ENCODE results near the gene SRSF2.
"Not testable (repeated sequence)": the region's sequence is repeated elsewhere in the genome, so short reads cannot be mapped to it uniquely, and the experiment has no call there.

Gene SRSF2

DNA sequence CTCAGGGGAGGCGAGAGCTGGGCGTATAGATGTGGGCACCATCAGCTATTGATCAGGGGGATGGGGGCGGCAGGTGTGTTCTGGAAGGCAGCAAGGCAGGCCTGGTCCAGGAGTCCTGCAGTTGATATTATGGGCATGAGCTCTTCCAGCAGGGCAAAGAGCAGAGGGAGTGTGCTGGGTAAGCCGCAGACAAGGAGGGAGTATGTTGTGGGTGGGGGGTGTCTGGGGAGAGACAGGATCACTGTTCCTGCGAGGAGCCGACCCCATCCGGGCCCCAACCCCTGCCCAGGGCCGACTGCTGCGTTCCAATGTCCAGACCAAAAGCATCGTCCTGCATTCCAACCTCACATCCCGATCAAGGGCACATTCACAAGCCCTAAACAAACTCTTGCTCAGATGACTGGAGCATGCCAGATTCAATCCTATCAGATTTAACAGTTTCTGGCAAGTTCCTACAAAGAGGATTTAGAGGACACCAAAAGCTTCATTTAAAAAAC, 35.6 kb downstream of the SRSF2 start:
- no peak for DNase-seq (ENCODE audit: low read depth in 2 of 2)

DNA sequence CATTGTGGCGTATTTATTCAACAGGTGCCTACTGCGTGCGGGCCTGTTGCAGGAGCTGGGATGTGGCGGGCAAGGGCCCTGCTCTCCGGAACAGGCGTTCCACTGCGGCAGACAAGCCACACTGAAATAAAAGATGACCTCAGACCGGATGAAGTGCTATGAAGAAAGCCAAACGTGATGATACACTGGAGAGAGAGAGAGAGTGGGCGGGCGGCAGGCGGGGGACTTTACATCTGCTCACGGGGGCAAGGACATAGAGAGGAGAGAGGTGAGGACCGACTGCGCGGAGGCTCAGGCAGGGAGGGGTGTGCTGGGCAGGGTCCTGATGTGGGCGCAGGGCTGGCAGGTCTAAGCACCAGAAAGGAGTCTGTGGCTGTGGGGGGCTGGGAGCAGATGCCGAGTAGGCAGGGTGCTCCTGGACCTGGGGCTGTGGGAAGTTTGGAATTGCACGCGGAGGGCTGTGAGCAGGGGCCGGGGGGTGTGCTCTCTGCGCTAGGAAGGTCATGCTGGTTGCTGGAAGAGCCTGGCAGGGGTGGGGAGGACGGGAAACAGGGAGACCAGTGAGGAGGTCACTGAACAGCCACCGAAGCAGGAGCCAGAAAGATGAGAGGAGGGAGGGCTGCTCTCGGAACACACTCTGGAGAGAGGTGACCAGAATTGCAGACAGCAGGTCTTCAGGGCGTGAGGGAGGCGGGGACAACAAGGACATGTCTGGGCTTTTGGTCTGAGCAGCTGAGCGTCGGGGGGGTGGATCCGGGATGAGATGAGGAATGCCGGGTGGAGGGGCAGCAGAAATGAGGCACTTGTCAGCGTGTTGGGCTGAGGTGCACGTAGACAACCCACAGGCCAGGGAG, 36.3 kb downstream of the SRSF2 start:
- no peak for DNase-seq (ENCODE audit: low read depth in 2 of 2)

DNA sequence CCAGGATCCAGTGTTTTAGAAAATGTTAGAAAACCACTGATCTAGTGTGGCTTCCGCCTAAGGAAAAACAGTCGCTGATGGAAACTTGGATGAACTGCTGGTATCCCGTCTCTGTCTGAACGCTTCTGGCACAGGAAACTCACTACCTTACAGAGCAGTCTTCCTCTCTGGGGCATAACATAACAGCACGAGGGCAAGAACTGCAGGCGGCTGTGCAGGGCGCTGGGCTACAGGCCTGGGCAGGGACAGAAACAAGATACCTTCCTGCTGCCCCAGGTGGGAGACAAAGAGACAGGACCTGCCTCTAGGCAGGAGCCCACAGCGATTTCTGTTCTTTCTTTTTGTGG, 36.9 kb downstream of the SRSF2 start:
- no peak for DNase-seq (ENCODE audit: low read depth in 2 of 2)

DNA sequence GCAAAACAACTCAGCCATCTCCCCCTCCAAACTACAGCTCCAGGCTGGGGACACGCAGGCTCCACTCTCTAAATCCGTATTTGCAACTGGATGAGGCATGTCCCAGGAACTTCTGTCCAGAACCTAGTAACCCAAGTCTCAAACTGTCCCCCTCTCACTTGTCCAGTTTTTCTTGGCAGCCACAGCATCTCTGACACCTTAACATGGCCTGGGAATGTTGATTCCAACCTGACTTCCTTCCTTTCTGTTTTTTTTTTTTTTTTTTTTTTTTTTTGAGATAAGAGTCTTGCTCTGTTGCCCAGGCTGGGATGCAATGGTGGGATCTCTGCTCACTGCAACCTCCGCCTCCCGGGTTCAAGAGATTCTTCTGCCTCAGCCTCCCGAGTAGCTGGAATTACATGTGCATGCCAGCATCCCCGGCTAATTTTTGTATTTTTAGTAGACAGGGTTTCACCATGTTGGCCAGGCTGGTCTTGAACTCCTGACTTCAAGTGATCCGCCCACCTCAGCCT, 38.6 kb downstream of the SRSF2 start:
- DNase-seq (ENCODE audit: low read depth in 2 of 2) = not testable (repeated sequence)

DNA sequence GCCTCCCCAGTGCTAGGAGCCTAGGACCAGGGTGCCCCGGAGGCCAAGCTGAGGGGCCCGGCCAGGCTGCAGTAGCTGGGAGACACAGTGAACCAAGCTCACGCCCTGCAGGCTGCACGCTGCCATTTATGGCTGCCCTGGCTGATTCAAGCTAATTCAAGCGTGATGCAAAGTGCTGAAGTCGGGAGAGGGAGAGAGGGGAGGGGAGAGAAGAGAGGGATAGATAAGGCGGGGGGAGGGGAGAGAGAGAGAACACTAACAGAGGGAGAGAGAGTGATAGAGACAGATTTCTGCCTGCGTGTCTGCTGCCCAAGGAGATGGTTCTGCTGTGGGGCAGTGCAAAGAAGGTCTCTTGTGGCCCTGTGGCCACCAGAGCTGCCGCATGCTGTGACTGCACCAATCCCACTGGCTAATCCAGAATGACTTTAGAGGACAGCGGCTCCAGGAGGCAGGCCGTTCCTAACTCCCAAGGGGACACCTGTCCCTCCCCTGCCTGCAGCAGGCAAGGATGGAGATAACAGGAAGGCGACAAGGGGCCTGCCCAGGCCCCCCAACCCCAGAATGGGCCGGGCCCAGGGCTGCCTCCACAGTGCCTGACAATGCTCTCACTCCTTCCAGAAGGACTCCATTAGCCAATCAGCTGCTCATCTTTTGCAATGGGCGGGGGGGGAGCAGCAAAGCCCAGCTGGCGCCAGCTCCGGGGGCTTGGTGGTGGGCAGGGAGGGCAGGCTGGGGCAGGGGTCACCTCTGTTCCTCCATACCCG, 39.2 kb downstream of the SRSF2 start:
- DNase-seq (ENCODE audit: low read depth in 2 of 2) = no peak

DNA sequence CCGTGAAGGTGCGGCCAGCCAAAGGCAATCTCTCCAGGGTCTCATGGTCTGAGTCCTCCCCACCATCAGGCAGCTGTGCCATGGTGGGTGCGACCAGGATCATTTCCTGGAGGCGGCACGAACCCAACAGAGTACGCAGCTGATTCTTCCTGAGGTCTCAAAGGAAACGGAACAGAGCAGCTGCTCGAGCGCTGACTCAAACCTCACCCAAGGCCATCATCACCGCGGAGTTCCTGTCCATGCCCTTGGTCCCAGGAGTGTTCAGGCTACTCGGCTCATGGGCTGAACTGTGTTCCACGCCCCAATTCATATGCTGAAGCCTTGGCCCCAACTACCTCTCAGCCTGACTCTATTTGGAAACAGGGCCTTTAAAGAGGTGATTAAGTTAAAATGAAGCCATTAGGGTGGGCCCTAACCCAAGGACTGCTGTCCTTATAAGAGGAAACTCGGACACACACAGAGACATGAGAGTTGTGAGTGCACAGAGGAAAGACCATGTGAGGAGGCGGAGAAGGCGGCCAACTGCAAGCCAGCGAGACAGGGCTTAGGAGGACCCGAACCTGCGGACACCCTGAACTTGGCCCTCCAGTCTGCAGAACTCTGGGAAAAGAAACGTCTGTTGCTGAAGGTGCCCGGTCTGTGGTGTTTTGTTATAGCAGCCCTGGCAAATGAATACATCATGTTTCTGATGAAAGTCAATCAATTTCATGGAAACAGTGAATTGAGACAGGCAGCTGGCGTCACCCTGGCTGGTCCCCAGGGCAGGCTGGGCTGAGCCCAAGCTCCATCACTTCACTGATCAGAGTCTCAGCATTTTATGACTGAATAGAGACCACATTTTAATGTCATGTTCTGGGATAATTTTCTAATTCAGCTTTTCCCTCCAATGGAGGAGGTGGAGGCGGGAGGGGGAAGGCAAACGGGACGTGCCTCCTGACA, 40.1 kb downstream of the SRSF2 start:
- no peak for DNase-seq (ENCODE audit: low read depth in 2 of 2)

DNA sequence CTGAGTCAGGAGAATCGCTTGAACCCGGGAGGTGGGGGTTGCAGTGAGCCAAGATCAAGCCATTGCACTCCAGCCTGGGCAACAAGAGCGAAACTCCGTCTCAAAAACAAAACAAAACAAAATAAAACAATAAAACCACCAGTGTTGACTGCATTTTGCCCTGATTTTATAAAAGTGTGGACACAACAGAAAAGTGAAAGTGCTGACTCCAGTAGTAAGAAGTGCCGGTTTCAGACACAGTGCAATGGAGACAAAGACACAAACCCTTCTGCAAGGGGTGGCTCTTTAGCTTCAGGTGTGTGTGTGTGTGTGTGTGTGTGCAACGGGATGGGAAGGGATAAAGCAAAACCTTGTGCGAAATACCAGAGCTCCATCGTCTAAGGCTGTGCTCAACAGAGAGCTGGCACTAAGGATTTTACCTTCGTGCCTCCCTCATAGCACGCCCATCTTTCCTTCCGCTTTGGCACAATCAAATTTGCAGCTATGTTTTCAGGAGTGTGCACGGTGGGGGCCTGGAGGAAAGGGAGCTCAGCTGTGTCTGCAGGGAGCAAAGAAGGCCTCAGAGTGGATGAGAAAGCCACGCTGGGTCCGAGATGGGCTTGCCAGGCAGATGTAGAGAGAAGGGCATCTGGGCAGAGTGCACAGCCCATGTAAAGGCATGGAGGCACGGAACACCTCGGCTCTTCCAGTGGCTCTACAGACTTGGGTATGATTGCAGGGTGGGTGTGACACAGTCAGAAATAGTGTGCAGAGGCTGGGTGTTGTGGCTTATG, 41.9 kb downstream of the SRSF2 start:
- no peak for DNase-seq (ENCODE audit: low read depth in 2 of 2)

DNA sequence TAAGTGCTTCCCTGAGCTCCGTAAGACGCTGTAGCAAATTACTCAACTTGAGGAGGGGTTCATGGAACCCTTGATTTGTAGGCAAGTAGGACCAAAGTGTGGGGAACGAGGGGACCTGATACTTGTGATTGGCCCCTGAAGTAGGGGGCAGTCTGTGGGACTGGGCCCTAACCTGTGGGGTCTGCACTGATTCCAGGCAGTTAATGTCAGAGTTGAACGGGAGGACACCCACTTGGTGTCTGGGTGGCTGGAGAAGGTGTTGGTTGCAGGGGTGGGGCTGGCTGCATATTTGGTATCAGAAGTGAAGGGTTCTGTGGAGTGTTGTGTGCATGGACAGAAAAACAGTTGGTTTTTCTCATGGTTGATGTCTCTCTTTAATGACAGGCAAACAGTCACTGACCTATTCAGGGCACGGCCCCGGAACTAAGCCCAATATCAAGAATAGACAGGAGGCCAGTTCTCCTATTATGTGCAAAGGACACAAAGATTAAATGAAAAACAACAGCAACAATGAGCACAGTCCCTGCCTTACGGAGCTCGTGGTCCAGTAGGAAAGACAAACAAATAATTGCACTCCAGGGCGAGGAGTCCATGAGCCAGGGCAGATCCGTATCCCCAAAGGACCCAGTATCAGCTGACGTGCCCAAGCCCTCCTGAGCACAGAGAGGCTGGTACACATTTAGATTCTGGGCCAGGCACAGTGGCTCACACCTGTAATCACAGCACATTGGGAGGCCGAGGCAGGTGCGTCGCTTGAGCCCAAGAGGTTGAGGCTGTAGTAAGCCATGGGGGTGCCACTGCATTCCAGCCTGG, 45.5 kb downstream of the SRSF2 start:
- no peak for DNase-seq (ENCODE audit: low read depth in 2 of 2)

DNA sequence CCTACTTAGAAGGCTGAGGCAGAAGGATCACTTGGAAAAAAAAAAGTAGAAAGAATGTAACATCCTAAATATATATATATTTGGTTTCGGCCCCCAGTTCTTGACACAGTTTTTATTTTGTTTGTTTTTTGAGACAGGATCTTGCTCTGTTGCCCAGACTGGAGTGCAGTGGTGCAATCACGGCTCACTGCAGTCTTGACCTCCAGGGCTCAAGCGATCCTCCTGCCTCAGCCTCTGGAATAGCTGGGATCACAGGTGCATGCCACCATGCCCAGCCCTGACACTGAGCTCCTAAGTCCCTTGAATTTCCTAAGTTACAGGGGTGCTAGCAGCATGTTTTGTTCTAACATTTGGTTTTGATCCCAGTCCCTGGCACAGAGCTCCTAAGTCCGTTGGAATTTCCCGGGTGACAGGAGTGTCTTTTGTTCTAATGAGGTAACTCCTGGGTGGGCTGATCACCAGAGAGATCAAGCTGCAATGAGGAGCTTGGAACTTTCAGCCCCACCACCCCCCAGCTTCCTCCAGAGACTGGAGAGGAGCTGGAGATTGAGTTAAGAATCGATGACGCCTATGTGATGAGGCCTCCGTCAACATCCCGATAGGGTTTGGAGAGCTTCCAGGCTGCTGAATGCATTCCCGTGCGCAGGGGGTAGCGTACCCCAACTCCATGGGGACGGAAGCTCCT, 46.4 kb downstream of the SRSF2 start:
- no peak for DNase-seq (ENCODE audit: low read depth in 2 of 2)

DNA sequence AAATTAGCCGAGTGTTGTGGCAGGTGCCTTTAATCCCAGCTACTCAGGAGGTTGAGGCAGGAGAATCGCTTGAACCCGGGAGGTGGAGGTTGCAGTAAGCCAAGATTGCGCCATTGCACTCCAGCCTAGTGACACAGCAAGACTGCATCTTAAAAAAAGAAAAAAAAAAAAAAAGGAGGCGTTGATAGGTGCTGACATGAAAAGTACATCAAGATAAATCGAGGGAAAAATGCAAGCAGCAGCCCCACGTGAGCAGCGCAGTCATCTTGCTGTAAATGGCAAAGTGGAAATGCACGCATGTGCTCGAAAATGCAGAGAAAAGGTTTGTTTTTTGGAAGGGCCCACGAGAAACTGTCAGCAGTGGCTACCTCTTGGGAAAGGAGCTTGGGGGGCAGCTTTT, 47.3 kb downstream of the SRSF2 start:
- no peak for DNase-seq (ENCODE audit: low read depth in 2 of 2)

DNA sequence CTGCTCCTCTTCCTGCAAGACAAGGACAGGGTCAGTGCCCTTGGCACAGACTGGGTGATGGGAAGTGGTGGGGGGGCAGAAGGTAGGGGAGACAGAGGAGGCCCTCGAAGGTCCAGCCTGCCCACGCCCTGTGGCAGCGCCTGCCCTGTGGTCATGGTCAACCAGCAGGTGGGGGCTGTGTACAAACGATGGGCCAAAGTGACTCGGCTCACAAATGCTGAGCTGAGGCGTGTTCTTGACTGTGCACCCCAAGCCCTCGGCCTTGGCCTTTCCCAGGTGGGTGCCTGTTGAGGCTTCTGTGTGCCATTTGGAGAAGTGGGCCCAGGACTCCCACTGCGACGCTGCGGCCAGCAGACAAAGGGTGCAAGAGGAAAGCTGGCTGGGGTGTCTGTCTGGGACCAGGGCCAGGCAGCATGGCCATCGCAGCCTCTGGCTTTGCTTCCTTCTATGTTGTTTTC, 48.9 kb downstream of the SRSF2 start:
- DNase-seq (ENCODE audit: low read depth in 2 of 2) = no peak

DNA sequence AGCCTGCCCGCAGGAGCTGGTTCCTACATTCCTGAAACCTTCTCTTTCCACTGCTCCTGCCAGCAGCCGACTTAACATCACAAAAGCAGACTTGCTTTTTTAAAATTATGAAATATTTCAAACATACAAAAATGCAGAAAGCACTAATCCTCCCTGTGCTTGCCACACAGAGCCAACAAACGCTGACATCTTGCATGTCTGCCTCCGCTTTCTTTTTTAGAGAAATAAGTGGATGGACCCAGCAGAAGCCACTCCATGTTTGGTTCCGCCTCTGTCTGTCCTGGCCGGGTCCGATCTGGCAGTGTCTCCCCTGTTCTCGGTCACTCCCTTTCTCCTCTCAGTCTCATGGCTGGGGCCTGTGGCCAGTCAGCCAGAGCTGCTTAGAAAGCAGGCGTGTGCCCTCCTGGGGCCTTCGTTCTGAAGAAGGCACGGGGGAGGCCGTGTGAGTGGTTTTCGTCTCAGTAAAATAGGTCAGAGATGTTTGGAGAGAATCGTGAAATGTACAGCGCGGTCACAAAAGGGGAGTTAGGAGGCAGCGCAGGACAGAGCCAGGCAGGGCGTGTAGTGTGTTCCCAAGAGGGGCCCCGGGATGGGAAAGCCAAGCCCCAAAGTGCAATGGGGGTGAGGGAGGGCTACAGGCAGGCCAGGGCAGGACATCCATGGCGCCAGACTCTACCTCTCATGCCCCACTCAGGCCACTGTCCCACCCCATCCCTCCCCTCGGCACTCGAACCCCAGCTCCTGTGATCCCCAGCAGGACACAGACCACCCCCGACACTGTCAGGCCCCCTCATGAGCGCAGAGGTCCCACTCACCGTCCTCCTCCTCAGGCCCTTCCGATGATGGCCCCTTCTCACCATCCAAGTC, 49.6 kb downstream of the SRSF2 start:
- no peak for DNase-seq (ENCODE audit: low read depth in 2 of 2)

DNA sequence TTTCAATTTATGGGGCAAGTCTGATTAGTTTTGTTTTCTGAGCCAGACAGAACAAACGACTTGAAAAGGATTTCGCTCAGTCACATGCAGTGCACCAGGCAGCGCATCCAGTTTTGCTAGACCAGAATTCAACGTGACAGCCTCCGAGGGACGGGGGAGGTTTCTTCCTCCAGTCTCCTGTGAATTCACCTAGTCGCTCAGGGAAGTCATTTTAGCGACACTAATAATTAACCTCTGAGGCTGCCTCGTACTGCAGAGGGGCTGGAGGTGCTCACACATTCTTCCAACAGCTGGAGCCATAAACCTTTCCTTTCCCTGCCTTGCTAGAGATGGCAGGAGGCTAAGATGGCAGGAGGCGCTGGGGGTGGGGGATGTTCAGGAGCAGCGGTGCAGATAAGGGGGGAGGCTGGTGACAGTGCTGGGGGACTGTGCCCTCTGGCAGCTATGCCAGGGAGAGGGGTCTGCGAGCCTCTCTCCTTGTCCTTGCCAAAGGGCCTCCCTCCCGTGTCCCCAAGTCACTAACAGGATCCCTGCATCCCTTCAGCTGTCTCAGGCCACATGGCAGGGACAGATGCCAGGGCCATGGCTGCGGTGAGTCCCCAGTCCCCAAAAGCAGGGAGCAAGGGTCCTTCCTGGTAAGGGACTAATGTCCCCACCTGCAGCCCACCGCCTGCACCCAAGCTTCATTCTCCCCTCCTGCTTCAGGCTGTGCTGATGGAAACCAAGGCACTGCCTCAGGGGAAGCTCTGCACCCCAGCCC, 50.4 kb downstream of the SRSF2 start:
- no peak for DNase-seq (ENCODE audit: low read depth in 2 of 2)

DNA sequence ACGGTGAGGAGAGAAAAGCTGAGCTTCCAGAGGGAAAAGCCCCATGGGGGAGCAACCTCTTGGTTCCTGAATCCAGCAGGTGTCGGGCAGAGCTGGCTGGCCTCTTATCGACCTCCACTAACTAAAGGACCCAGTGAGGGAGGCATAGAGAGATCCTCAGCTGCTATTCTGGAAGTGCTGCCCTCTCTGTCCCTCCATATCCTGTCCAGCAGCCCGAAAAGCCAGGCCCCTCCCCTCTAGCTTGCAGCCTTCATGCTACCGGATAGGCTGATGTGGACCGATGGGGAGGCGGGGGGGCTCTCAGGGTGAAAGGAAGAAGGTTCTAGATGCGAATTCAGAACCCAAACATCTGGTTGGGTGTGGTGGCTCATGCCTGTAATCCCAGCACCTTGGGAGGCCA, 51.3 kb downstream of the SRSF2 start:
- no peak for DNase-seq (ENCODE audit: low read depth in 2 of 2)

DNA sequence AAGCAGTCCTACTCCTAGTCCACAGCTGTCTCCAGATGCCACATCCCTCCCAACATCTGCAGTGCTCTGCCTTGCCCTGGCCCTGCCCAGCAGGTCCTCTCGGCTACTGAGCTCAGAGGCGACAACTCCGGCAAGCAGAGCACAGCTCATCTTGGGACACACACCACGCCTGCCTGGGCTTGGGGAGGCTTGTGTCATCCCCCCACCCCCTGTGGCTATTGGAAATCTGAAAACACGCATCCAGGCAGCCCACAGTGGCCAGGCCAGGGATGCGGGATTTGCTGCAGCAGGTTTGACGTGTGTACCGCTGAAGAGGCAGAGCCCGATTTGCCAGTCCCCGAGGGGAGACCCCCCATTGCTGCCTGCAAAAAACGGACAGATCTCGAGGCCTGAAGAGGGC, 51.8 kb downstream of the SRSF2 start:
- DNase-seq (ENCODE audit: low read depth in 2 of 2) = no peak

DNA sequence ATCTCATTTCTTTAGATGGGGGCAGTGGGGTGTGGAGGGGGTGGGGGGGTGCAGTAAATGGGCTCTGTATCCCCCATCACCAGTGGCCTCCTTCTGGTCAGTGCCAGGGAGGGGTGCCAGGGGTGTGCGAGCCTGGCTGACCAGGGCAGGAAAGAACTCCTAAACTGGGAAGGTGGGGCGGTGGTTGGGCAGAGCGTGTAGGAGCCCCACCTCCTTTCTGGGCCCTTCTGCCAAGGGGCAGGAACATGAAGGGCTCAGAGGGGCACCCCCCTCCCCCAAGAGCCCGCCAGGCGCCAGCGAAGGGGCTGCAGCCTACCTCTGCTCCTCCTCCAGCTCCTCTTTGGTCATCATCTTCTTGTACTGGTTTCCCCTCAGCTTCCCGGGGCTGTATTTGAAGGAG, 52.4 kb downstream of the SRSF2 start:
- no peak for DNase-seq (ENCODE audit: low read depth in 2 of 2)

Data from stimulated activated CD4-positive, alpha-beta T cell treated with anti-CD3 and anti-CD28 coated beads, Interleukin-12 subunit alpha, Interleukin-12 subunit beta, amount 100 ng/mL, for 24 hours (primary cell).